ENCODE data around the gene NAA15. TPM values are rescaled to one million over a fixed set of nuclear protein-coding genes. Genes with fewer than 3 reads are reported as not detected.

The NAA15 gene
- total RNA-seq (2014; rRNA removed; shearing (Covaris generic)): 36.1 and 39.8 TPM in 2 replicates

GRCh38 chr4:139301113-139301820 is at the start of gene NAA15:
Gene NAA15, plus strand, starts transcription at chr4:139301505. Its CDS starts 273 bp downstream, at chr4:139301778.

GRCh38 chr4:139279760-139280620 is 21.3 kb upstream of the NAA15 start, which contains the start of gene MGARP:
Gene MGARP, minus strand, starts transcription at chr4:139280225. Its CDS starts 67 bp downstream, at chr4:139280158.

GRCh38 chr4:139301821-139302611 is 711 bp downstream of the NAA15 start, which contains the start of gene NDUFC1:
Gene NDUFC1, minus strand, starts transcription at chr4:139302477. Its CDS starts 6,679 bp downstream, at chr4:139295798.

GRCh38 chr4:139454111-139455045 is 153.1 kb downstream of the NAA15 start, which contains the start of gene RAB33B:
Gene RAB33B, plus strand, starts transcription at chr4:139454121. Its CDS starts 75 bp downstream, at chr4:139454196.

Small RNA genes lying within 50 kb of the gene (small RNA-seq; reads per million reads assigned to genes)
- not detected for gene RF01225
- gene RNU6-1074P: not detected
- not detected for gene RNU6-1214P

Other genes starting within 250 kb of the NAA15 start
- gene ELF2, start 124.3 kb upstream of the NAA15 start, total RNA-seq (2014; rRNA removed; shearing (Covaris generic)): 25.7 and 27.8 TPM in 2 replicates
- gene MGARP, start 21.3 kb upstream of the NAA15 start, total RNA-seq (2014; rRNA removed; shearing (Covaris generic)): 0.11 TPM in 1 of 2 replicates, not detected in the other
- gene NDUFC1, start 972 bp downstream of the NAA15 start, total RNA-seq (2014; rRNA removed; shearing (Covaris generic)): 62.3 and 68.9 TPM in 2 replicates
- 2.7 and 2.8 TPM in 2 replicates for gene RAB33B, start 152.6 kb downstream of the NAA15 start, total RNA-seq (2014; rRNA removed; shearing (Covaris generic))

Measured in A375 (cell line).